WTC11 (cell line): Measurements from ENCODE around the gene ZNF518A. TPM values are rescaled to one million over a fixed set of nuclear protein-coding genes. Genes with fewer than 3 reads are reported as not detected.

Experiments used
- ATAC-seq: fragments of 200-7000 bp; cut with Tn5 transposase; 2 replicates; pipeline ENCODE4 v1.10.0; 2021; ENCODE audit warnings: mild to moderate bottlenecking, moderate library complexity
- CTCF ChIA-PET: fragments of 300-600 bp; sonication (Branson Sonifier 250); formaldehyde crosslinking; loops from one replicate; lab custom pipeline; 2021; ENCODE audit warnings: antibody characterized with exemption; lab: Charles Lee
- POLR2A ChIA-PET: fragments of 350-600 bp; sonication (Branson Sonifier 250); formaldehyde crosslinking; loops from one replicate; lab custom pipeline; 2021; ENCODE audit warnings: antibody characterized with exemption; lab: Charles Lee
- DNase-seq: peaks from one replicate; pipeline ENCODE4 v3.0.0; 2021; ENCODE audit warnings: low spot score
- H3K27ac Mint-ChIP-seq: 2 replicates; pipeline ENCODE4 v1.8.0; 2021; ENCODE audit warnings: mixed read lengths
- H3K27me3 Mint-ChIP-seq: 2 replicates; pipeline ENCODE4 v1.8.0; 2021; ENCODE audit warnings: low read depth, mild to moderate bottlenecking, moderate library complexity, mixed read lengths
- H3K36me3 Mint-ChIP-seq: 2 replicates; pipeline ENCODE4 v1.8.0; 2021; ENCODE audit warnings: mixed read lengths
- H3K4me1 Mint-ChIP-seq: 2 replicates; pipeline ENCODE4 v1.8.0; 2022; ENCODE audit warnings: mixed read lengths
- H3K4me3 Mint-ChIP-seq: 2 replicates; pipeline ENCODE4 v1.8.0; 2021; ENCODE audit warnings: mild to moderate bottlenecking, moderate library complexity, mixed read lengths
- H3K9me3 Mint-ChIP-seq: 2 replicates; pipeline ENCODE4 v1.8.0; 2021; ENCODE audit warnings: mixed read lengths
- AFF4 ChIP-seq: sonication (generic); formaldehyde crosslinking; IDR thresholded peaks from 2 replicates; pipeline ENCODE4 v1.8.1; 2023; ENCODE audit warnings: mild to moderate bottlenecking, missing genetic modification reagents, borderline replicate concordance
- AR ChIP-seq: fragments of 250-450 bp; sonication (Bioruptor Pico); IDR thresholded peaks from 2 replicates; pipeline ENCODE4 v1.9.0; 2021; ENCODE audit warnings: mild to moderate bottlenecking
- CBFB ChIP-seq: sonication (generic); formaldehyde crosslinking; IDR thresholded peaks from 2 replicates; pipeline ENCODE4 v1.8.1; 2022; ENCODE audit warnings: mild to moderate bottlenecking, low read depth, missing genetic modification reagents
- E2F1 ChIP-seq: sonication (generic); formaldehyde crosslinking; IDR thresholded peaks from 2 replicates; pipeline ENCODE4 v1.8.0; 2022; ENCODE audit warnings: mild to moderate bottlenecking, missing genetic modification reagents
- ELF4 ChIP-seq: sonication (generic); formaldehyde crosslinking; IDR thresholded peaks from 2 replicates; pipeline ENCODE4 v1.8.1; 2022; ENCODE audit warnings: low read depth, mild to moderate bottlenecking, moderate library complexity, missing genetic modification reagents
- ESRRA ChIP-seq: sonication (generic); formaldehyde crosslinking; IDR thresholded peaks from 2 replicates; pipeline ENCODE4 v1.8.1; 2022; ENCODE audit warnings: mild to moderate bottlenecking, missing genetic modification reagents, borderline replicate concordance
- ETV6 ChIP-seq: sonication (generic); formaldehyde crosslinking; IDR thresholded peaks from 2 replicates; pipeline ENCODE4 v1.8.1; 2022; ENCODE audit warnings: mild to moderate bottlenecking, missing genetic modification reagents
- FOXP1 ChIP-seq: sonication (generic); formaldehyde crosslinking; IDR thresholded peaks from 2 replicates; pipeline ENCODE4 v1.8.0; 2022; ENCODE audit warnings: missing genetic modification reagents, mild to moderate bottlenecking, moderate library complexity, borderline replicate concordance
- GRHL2 ChIP-seq: fragments of 250-450 bp; sonication (Bioruptor Pico); IDR thresholded peaks from 2 replicates; pipeline ENCODE4 v1.8.0; 2022; ENCODE audit warnings: mild to moderate bottlenecking, moderate library complexity; ENCODE audit not compliant: insufficient replicate concordance, severe bottlenecking
- HMGXB4 ChIP-seq: sonication (generic); formaldehyde crosslinking; IDR thresholded peaks from 2 replicates; pipeline ENCODE4 v1.8.1; 2023; ENCODE audit warnings: mild to moderate bottlenecking, moderate library complexity, missing genetic modification reagents
- KAT7 ChIP-seq: sonication (generic); formaldehyde crosslinking; IDR thresholded peaks from 2 replicates; pipeline ENCODE4 v1.8.1; 2023; ENCODE audit warnings: missing genetic modification reagents, mild to moderate bottlenecking, borderline replicate concordance
- MAX ChIP-seq: sonication (generic); formaldehyde crosslinking; IDR thresholded peaks from 2 replicates; pipeline ENCODE4 v1.8.0; 2022; ENCODE audit warnings: mild to moderate bottlenecking, missing genetic modification reagents
- MYBL2 ChIP-seq: sonication (generic); formaldehyde crosslinking; IDR thresholded peaks from 2 replicates; pipeline ENCODE4 v1.8.1; 2023; ENCODE audit warnings: mild to moderate bottlenecking, moderate library complexity, missing genetic modification reagents
- NFYB ChIP-seq: sonication (generic); formaldehyde crosslinking; conservative IDR thresholded peaks from 2 replicates; pipeline ENCODE4 v1.8.0; 2022; ENCODE audit warnings: low read depth, missing genetic modification reagents
- ZSCAN18 ChIP-seq: fragments of 250-450 bp; sonication (Bioruptor Pico); IDR thresholded peaks from 2 replicates; pipeline ENCODE4 v2.1.2; 2022; ENCODE audit warnings: mild to moderate bottlenecking, moderate library complexity
- total RNA-seq: library from RNA; stranded (reverse); gene quantifications from 3 replicates; pipeline ENCODE4 v1.2.3, GENCODE V29; 2021

Gene ZNF518A
- total RNA-seq, 1 experiment from 2014 or later: 29.9 TPM

- TF ChIP-seq NFYB (CRISPR knock-in tag) (no peak), GRHL2 (no peak), E2F1 (no peak), KAT7 (no peak), AR (no peak), ESRRA (CRISPR knock-in tag) (no peak), MYBL2 (CRISPR knock-in tag) (no peak), MAX (CRISPR knock-in tag) (no peak)
Measured at GRCh38 chr10:96133135-96133534, 3.0 kb downstream of the ZNF518A start (continued).

- H3K4me3 Mint-ChIP-seq: no peak overlapping the region
- H3K4me1 Mint-ChIP-seq: peaks cover 22% of the 10 kb centered on the region
- no peak for ATAC-seq
- POLR2A ChIA-PET: no interaction called here
- H3K27me3 Mint-ChIP-seq: no peaks in the 10 kb centered on the region
- no peak for TF ChIP-seq ETV6
- no peak for TF ChIP-seq HMGXB4 (CRISPR knock-in tag)
- no peak for TF ChIP-seq AFF4
- no peak for TF ChIP-seq ELF4
- no peak for TF ChIP-seq ZSCAN18 (CRISPR knock-in tag)
- TF ChIP-seq CBFB (CRISPR knock-in tag): no peak
- TF ChIP-seq FOXP1: no peak
- peaks cover 57% of the 10 kb centered on the region for H3K36me3 Mint-ChIP-seq
- no peaks in the 10 kb centered on the region for H3K9me3 Mint-ChIP-seq
- peak overlapping the region; percentile 0 for H3K27ac Mint-ChIP-seq
- CTCF ChIA-PET: no interaction called here
- DNase-seq: no peak
Measured at GRCh38 chr10:96136810-96137209, 6.7 kb downstream of the ZNF518A start.
